Liver (tissue), 9 donors: Measurements from ENCODE around the gene ZNF274. TPM values are rescaled to one million over a fixed set of nuclear protein-coding genes. Genes with fewer than 3 reads are reported as not detected.
A peak's percentile ranks its signal among the peaks of the same experiment; 100 is the strongest.
"Not testable (repeated sequence)": the region's sequence is repeated elsewhere in the genome, so short reads cannot be mapped to it uniquely, and the experiment has no call there.

Experiments
- DNase-seq: peaks from one replicate; pipeline ENCODE4 v3.0.0-alpha.2; 2017; ENCODE audit warnings: low spot score
- H3K27ac ChIP-seq, 2 donors: one replicate each; pipeline ENCODE4 v1.7.0; 2013; ENCODE audit warnings: inconsistent platforms in 2 of 2, low read length in 2 of 2, control low read depth in 1 of 2, low read depth in 1 of 2, mild to moderate bottlenecking in 1 of 2
- H3K27me3 ChIP-seq, 4 donors: one replicate each; pipeline versions ENCODE4 v1.6.1 to v1.7.0; 2013; ENCODE audit warnings: low read length in 3 of 4, inconsistent platforms in 1 of 4, mild to moderate bottlenecking in 1 of 4, moderate library complexity in 1 of 4; ENCODE audit not compliant: control insufficient read depth in 4 of 4, insufficient read depth in 4 of 4
- H3K36me3 ChIP-seq, 4 donors: one replicate each; pipeline versions ENCODE4 v1.6.1 to v1.7.0; 2013; ENCODE audit warnings: low read length in 3 of 4, mild to moderate bottlenecking in 3 of 4, low read depth in 1 of 4, moderate library complexity in 1 of 4; ENCODE audit not compliant: control insufficient read depth in 4 of 4, insufficient read depth in 3 of 4
- H3K4me1 ChIP-seq, 4 donors: one replicate each; pipeline versions ENCODE4 v1.6.1 to v1.7.0; 2013; ENCODE audit warnings: low read length in 3 of 4, mild to moderate bottlenecking in 3 of 4, moderate library complexity in 1 of 4; ENCODE audit not compliant: control insufficient read depth in 4 of 4, insufficient read depth in 4 of 4
- H3K4me3 ChIP-seq, 3 donors: one replicate each; pipeline versions ENCODE4 v1.6.1 to v1.7.0; 2013; ENCODE audit warnings: low read length in 3 of 3, control low read depth in 1 of 3, low read depth in 1 of 3, mild to moderate bottlenecking in 1 of 3
- H3K9ac ChIP-seq, 2 donors: one replicate each; pipeline ENCODE4 v1.7.0; 2013; ENCODE audit warnings: low read length in 2 of 2, mild to moderate bottlenecking in 2 of 2, moderate library complexity in 2 of 2, control low read depth in 1 of 2, low read depth in 1 of 2
- H3K9me3 ChIP-seq, 4 donors: one replicate each; pipeline versions ENCODE4 v1.6.1 to v1.7.0; 2013; ENCODE audit warnings: low read length in 3 of 4; ENCODE audit not compliant: control insufficient read depth in 4 of 4
- ATF3 ChIP-seq: IDR thresholded peaks from 2 replicates; pipeline ENCODE4 v1.6.1; 2016; ENCODE audit warnings: antibody characterized with exemption
- FOXA1 ChIP-seq: IDR thresholded peaks from 2 replicates; pipeline ENCODE4 v1.6.1; 2016; ENCODE audit warnings: antibody characterized with exemption
- FOXA2 ChIP-seq: IDR thresholded peaks from 2 replicates; pipeline ENCODE4 v1.6.1; 2016; ENCODE audit warnings: antibody characterized with exemption
- GABPA ChIP-seq, 2 donors: IDR thresholded peaks in 1 of 2; conservative IDR thresholded peaks in 1 of 2; 2 replicates each; pipeline ENCODE4 v1.6.1; 2016; ENCODE audit warnings: antibody characterized with exemption in 2 of 2, mild to moderate bottlenecking in 1 of 2, moderate library complexity in 1 of 2
- HNF4A ChIP-seq, 2 donors: conservative IDR thresholded peaks; 2 replicates each; pipeline ENCODE4 v1.6.1; 2016; ENCODE audit warnings: antibody characterized with exemption in 2 of 2, mild to moderate bottlenecking in 2 of 2
- HNF4G ChIP-seq: IDR thresholded peaks from 2 replicates; pipeline ENCODE4 v1.6.1; 2016; ENCODE audit warnings: antibody characterized with exemption
- JUND ChIP-seq, 2 donors: IDR thresholded peaks; 2 replicates each; pipeline ENCODE4 v1.6.1; 2016; ENCODE audit warnings: antibody characterized with exemption in 2 of 2
- NR2F2 ChIP-seq: IDR thresholded peaks from 2 replicates; pipeline ENCODE4 v1.6.1; 2016; ENCODE audit warnings: antibody characterized with exemption
- RAD21 ChIP-seq, 2 donors: IDR thresholded peaks; 2 replicates each; pipeline ENCODE4 v1.6.1; 2016; ENCODE audit warnings: antibody characterized with exemption in 2 of 2, mild to moderate bottlenecking in 2 of 2
- REST ChIP-seq: IDR thresholded peaks from 2 replicates; pipeline ENCODE4 v1.6.1; 2016; ENCODE audit warnings: antibody characterized with exemption, mild to moderate bottlenecking
- SP1 ChIP-seq: IDR thresholded peaks from 2 replicates; pipeline ENCODE4 v1.6.1; 2018; ENCODE audit warnings: antibody characterized with exemption, mild to moderate bottlenecking
- TAF1 ChIP-seq: conservative IDR thresholded peaks from 2 replicates; pipeline ENCODE4 v1.6.1; 2016; ENCODE audit warnings: antibody characterized with exemption, mild to moderate bottlenecking
- YY1 ChIP-seq: IDR thresholded peaks from 2 replicates; pipeline ENCODE4 v1.6.1; 2016; ENCODE audit warnings: antibody characterized with exemption, mild to moderate bottlenecking
- WGBS: extraction: QIAGEN DNeasy Blood & Tissue Kit; methylation state at CpG from one replicate; pipeline ENCODE4 v1.1.7; 2013; 5-methylcytosine and 5-hydroxymethylcytosine counted together
- polyA plus RNA-seq, 2 donors: library from polyadenylated mRNA; stranded (reverse) in 1 of 2; unstranded in 1 of 2; fragments of 200-250 nt in 1 of 2; fragments of >200 nt in 1 of 2; fragmentation: Nextera tagmentation in 1 of 2; extraction: Ambion mirVana in 1 of 2; gene quantifications; one replicate each; pipeline versions ENCODE4 v1.2.1 to v1.2.3, GENCODE V29; 2013 to 2015
- total RNA-seq, 2 donors: library from RNA; depleted of rRNA; stranded (reverse); fragments of >200 nt; gene quantifications; one replicate each; pipeline ENCODE4 v1.2.3, GENCODE V29; 2014
- TF ChIP-seq, protein P1 (sequence below): fragments of 150-350 bp; IDR thresholded peaks from 2 replicates; pipeline ENCODE4 v1.5.1; 2017; ENCODE audit warnings: improper control_type of control experiment, low read depth, low read length; ENCODE audit not compliant: missing input control
- donor health status: healthy.
- donor health status: healthy.
- donor health status: healthy.
- donor health status: healthy.
- donor health status: healthy.

The ZNF274 gene
- total and polyA plus RNA-seq, 4 donors = 5.7 to 18.2 (median 11.9) TPM

DNA sequence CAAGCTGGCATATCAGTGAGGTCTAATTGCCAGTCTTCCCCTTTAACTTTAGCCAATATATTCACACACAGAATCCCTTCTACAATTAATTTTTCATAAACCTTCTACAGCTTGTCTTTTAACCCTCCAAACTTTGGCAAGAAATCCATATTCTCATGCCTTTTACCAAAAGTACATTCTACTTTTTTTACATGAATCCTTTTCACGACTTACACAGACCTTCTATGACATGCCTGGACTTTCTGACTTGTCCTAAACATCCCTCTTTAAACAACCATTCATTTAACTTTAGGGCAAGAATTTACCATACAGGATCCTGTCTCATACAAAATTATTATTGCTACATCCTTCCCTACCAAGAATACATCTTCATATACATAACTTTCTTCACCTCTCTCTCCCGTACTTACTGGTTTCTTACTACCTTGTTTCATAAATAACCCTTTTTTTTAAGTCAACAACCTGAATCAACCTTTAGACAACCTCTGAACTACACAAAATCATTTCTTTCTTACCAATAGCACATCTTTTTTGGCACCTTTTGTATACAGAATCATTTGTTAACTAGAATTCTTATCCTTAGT is 69.3 kb downstream of the ZNF274 start:
- H3K27me3 ChIP-seq = no peaks in the 10 kb centered on the region
- no peak overlapping the region for H3K27ac ChIP-seq
- no peak overlapping the region for H3K9ac ChIP-seq
- DNase-seq = no peak
- WGBS = 97% methylated on average over 2 of the region's 2 CpGs
- H3K4me1 ChIP-seq = no peaks in the 10 kb centered on the region
- TF ChIP-seq, protein P1, sequence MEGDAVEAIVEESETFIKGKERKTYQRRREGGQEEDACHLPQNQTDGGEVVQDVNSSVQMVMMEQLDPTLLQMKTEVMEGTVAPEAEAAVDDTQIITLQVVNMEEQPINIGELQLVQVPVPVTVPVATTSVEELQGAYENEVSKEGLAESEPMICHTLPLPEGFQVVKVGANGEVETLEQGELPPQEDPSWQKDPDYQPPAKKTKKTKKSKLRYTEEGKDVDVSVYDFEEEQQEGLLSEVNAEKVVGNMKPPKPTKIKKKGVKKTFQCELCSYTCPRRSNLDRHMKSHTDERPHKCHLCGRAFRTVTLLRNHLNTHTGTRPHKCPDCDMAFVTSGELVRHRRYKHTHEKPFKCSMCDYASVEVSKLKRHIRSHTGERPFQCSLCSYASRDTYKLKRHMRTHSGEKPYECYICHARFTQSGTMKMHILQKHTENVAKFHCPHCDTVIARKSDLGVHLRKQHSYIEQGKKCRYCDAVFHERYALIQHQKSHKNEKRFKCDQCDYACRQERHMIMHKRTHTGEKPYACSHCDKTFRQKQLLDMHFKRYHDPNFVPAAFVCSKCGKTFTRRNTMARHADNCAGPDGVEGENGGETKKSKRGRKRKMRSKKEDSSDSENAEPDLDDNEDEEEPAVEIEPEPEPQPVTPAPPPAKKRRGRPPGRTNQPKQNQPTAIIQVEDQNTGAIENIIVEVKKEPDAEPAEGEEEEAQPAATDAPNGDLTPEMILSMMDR = no peak
- TF ChIP-seq TAF1 = no peak
- no peak for TF ChIP-seq JUND (IDR thresholded peaks at IDR 0.05)
- TF ChIP-seq GABPA (IDR thresholded peaks at IDR 0.05 in 1 of 2, conservative IDR thresholded peaks at IDR 0.05 in 1 of 2) = no peak
- TF ChIP-seq HNF4A (conservative IDR thresholded peaks at IDR 0.05) = no peak
- no peak for TF ChIP-seq SP1
- no peak for TF ChIP-seq REST
- no peak for TF ChIP-seq ATF3
- TF ChIP-seq HNF4G = no peak
- no peak for TF ChIP-seq YY1
- no peak for TF ChIP-seq FOXA2
- TF ChIP-seq RAD21 (IDR thresholded peaks at IDR 0.05) = no peak
- TF ChIP-seq NR2F2 = no peak
- no peak for TF ChIP-seq FOXA1
- H3K4me3 ChIP-seq = peak overlapping the region in 1 of 3 donors; percentile 43
- H3K9me3 ChIP-seq = peaks cover 61 to 89% (median 67%) of the 10 kb centered on the region in 4 donors
- H3K36me3 ChIP-seq = peaks cover 17 to 72% (median 53%) of the 10 kb centered on the region in 4 donors

DNA sequence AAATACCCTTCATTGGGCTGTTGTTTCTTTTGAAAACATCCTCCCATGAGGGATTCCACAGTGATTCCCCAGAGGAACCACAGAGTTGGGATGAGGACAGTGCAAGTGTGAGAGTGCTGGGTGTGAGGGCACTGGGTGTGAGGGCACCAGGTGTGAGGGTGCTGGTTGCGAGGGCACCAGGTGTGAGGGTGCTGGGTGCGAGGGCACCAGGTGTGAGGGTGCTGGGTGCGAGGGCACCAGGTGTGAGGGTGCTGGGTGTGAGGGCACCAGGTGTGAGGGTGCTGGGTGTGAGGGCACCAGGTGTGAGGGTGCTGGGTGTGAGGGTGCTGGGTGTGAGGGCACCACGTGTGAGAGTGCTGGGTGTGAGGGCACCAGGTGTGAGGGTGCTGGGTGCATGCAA is 75.4 kb downstream of the ZNF274 start:
- H3K4me1 ChIP-seq, H3K9ac ChIP-seq, H3K27ac ChIP-seq, H3K27me3 ChIP-seq, DNase-seq: not testable (repeated sequence)
- H3K4me3 ChIP-seq = peak overlapping the region in 2 of 3 donors; percentile 70 to 73
- peaks cover 6 to 61% (median 47%) of the 10 kb centered on the region in 4 donors for H3K36me3 ChIP-seq
- 94% methylated on average over 4 of the region's 4 CpGs for WGBS
- H3K9me3 ChIP-seq = peaks cover 83 to 95% (median 83%) of the 10 kb centered on the region in 4 donors
